NB4 (cell line): Measurements from ENCODE around the gene IL16.

Source experiments
- POLR2A ChIP-seq: IDR thresholded peaks from 2 replicates; pipeline ENCODE4 v1.6.1; 2011; ENCODE audit warnings: mild to moderate bottlenecking; ENCODE audit not compliant: insufficient read length; ENCODE audit errors: extremely low read depth
- TF ChIP-seq, protein P1 (sequence below): IDR thresholded peaks from 2 replicates; pipeline ENCODE4 v1.6.1; 2011; ENCODE audit warnings: low read depth, low read length

DNA sequence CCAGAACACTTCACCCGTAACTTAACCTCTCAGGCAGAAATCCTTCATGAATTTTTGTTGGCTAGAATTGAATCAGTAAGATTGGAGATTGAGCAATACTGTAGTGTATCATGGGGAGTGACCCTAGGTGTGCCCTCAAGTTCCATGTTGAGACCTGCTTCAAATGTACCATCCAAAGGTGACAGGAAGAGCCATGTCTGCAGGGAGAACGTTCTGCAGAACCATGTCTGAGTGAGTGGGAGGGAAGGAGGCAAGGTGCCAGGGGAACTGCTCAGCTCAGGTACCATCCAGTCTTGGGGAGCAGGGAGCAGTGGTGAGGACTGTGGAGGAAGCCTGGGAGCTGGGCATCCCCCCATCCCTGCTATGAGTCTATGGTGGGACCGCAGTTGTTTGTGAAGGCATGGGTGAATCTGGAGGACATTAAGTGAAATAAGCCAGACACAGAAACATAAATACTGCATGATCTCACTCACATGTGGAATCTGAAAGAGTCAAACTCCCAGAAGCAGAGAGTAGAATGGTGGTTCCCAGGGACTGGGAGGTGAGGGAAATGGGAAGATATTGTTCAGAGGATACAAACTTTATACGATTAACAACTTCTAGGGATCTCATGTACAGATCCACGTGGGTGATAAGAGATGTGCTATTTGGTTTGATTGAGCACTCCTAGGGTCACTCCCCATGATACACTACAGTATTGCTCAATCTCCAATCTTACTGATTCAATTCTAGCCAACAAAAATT, 39.3 kb upstream of the IL16 start:
- no peak for TF ChIP-seq POLR2A
- TF ChIP-seq, protein P1, sequence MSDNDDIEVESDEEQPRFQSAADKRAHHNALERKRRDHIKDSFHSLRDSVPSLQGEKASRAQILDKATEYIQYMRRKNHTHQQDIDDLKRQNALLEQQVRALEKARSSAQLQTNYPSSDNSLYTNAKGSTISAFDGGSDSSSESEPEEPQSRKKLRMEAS: no peak
